ENCODE measurements around the gene FBXO28.

FBXO28 gene

GRCh38 chr1:224096773-224097172 lies 17.1 kb upstream of the FBXO28 start:
- DNase-seq: no peak

GRCh38 chr1:224098007-224098406 lies 15.9 kb upstream of the FBXO28 start:
- no peak for DNase-seq

- DNase-seq: peak; percentile 41
Observed at GRCh38 chr1:224106568-224107281, 7.2 kb upstream of the FBXO28 start.

- DNase-seq: no peak
Observed at GRCh38 chr1:224107282-224107625, 6.7 kb upstream of the FBXO28 start.

GRCh38 chr1:224108991-224109390 lies 4.9 kb upstream of the FBXO28 start:
- DNase-seq: no peak

GRCh38 chr1:224109981-224110380 lies 3.9 kb upstream of the FBXO28 start:
- DNase-seq: no peak

GRCh38 chr1:224113005-224113404 lies 906 bp upstream of the FBXO28 start:
- no peak for DNase-seq

GRCh38 chr1:224113545-224113917 lies 380 bp upstream of the FBXO28 start:
- DNase-seq: no peak

- no peak for DNase-seq
Observed at GRCh38 chr1:224114787-224115175, 870 bp downstream of the FBXO28 start.

- DNase-seq: peak; percentile 45
Observed at GRCh38 chr1:224116131-224116530, 2.2 kb downstream of the FBXO28 start.

- DNase-seq: no peak
Observed at GRCh38 chr1:224118688-224119087, 4.8 kb downstream of the FBXO28 start.

- DNase-seq: no peak
Observed at GRCh38 chr1:224123136-224123535, 9.2 kb downstream of the FBXO28 start.

GRCh38 chr1:224124220-224124619 lies 10.3 kb downstream of the FBXO28 start:
- DNase-seq: peak; percentile 65

GRCh38 chr1:224127925-224128819 lies 14.3 kb downstream of the FBXO28 start:
- peak; percentile 81 for DNase-seq

- DNase-seq: no peak
Observed at GRCh38 chr1:224131253-224131652, 17.3 kb downstream of the FBXO28 start.

GRCh38 chr1:224132901-224133300 lies 19.0 kb downstream of the FBXO28 start:
- DNase-seq: no peak

- no peak for DNase-seq
Observed at GRCh38 chr1:224133741-224134299, 19.9 kb downstream of the FBXO28 start.

- no peak for DNase-seq
Observed at GRCh38 chr1:224137518-224137917, 23.6 kb downstream of the FBXO28 start.

GRCh38 chr1:224138198-224138597 lies 24.3 kb downstream of the FBXO28 start:
- no peak for DNase-seq

- DNase-seq: no peak
Observed at GRCh38 chr1:224141693-224142092, 27.8 kb downstream of the FBXO28 start.

- DNase-seq: no peak
Observed at GRCh38 chr1:224149709-224150108, 35.8 kb downstream of the FBXO28 start.

- no peak for DNase-seq
Observed at GRCh38 chr1:224151117-224151516, 37.2 kb downstream of the FBXO28 start.

- no peak for DNase-seq
Observed at GRCh38 chr1:224157316-224157715, 43.4 kb downstream of the FBXO28 start.

- no peak for DNase-seq
Observed at GRCh38 chr1:224159541-224159940, 45.6 kb downstream of the FBXO28 start.

Data from fibroblast of skin of right quadriceps (primary cell).